HG02870 (cell line): ENCODE data around the gene KRT15.

Experiments
- ATAC-seq: cut with Tn5 transposase; IDR thresholded peaks from one replicate; pipeline ENCODE4 v1.9.1; 2021; ENCODE audit warnings: mild to moderate bottlenecking, moderate library complexity; ENCODE audit not compliant: unreplicated experiment

Gene KRT15

DNA sequence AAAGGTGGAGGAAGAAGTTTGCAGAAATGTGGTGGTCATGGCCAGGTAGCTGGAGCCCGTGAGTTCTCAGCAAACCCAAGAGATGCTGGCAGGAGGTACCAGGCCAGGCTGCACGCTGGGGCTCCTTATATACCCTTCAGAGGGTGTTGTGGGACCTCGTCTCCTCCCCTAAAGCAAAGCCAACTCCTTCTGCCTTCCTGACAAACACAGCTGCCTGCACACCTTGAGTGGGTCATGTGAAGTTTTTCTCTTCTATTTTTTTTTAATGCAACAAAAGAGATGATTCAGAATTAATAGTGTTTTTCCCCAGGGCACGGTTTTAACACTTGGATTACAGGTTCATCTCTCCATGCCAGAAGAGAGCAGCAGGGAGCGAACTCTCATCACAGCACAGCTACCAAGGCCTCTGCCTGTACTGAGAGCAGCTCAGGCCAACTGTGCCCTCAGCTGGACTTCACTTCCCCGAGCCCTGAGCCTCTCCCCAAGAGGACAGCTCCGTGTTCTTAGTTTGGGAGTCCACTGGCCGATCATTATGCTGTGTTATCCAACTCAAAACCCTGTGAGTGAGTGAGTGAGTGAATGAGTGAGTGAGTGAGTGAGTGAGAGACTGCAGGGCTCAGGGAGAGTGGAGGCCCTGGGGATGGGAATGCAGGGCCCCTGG, at the start of gene KRT15:
Gene KRT15, minus strand, starts transcription at position 102 of the 661 bp plus-strand sequence. Its CDS starts 63 bp downstream, at position 39.
- no peak for ATAC-seq

DNA sequence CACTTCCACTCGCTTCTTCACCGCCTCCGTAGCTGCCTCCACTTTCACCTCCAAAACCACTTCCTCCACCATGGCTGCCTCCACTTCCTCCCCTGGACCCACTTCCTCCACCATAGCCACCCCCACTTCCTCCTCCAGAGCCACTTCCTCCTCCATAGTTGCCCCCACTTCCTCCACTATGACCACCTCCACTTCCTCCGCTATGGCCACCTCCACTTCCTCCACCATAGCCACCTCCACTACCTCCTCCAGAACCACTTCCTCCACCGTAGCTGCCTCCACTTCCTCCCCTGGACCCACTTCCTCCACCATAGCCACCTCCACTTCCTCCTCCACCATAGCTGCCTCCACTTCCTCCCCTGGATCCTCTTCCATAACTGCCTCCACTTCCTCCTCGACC, 48.6 kb upstream of the KRT15 start:
- no peak for ATAC-seq

DNA sequence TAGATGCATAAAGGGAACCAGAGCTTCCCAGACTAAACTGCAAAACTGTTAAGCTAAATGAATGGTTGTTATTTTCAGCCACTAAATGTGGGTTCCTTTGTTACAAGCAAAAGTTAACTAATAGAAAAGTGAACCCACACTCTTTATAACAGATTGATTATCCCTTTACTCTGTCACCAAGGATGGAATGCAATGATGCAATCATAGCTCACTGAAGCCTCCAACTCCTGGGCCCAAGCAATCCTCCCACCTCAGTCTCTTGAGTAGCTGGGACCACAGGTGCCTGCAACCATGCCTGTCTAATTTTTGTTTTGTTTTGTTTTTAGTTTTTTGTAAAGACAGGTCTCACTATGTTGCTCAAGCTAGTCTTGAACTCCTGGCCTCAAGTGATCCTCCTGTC, 46.6 kb upstream of the KRT15 start:
- no peak for ATAC-seq

GRCh38 chr17:41563607-41564170, 45.0 kb upstream of the KRT15 start:
- no peak for ATAC-seq

DNA sequence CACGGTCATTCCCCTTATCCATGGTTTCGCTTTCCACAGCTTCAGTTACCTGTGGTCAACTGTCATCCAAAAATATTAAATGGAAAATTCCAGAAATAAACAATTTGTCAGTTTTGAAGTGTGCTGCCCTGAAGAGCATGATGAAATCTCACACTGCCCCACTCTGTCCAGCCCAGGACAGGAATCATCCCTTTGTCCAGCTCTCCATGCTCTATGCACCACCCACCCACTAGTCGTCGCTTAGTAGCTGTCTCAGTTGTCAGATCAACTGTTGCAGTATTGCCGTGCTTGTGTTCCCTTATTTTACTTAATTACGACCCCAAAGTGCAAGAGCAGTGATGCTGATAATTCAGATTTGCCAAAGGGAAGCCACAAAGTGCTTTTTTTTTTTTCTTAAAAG, 42.9 kb upstream of the KRT15 start:
- ATAC-seq = no peak

GRCh38 chr17:41559548-41559947, 40.9 kb upstream of the KRT15 start:
- no peak for ATAC-seq

DNA sequence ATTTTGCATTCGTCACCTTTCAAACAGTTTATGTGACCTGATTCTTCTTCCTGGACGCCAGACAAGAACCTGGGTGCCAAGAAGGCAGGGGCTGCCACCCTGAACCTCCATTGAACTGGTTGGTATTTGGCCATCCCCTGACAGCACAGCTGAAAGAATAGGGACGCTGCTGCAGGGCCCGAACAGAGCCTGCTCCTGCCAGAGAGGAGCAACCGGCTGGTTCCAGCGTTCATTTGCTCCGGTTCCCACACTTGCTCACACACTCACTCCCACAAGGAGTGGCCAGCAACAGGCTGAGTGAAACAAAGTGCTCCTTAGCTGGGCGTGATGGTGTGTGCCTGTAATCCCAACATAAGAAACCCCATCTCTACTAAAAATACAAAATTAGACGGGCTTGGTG, 38.2 kb upstream of the KRT15 start:
- ATAC-seq = no peak

GRCh38 chr17:41556306-41556705, 37.6 kb upstream of the KRT15 start:
- ATAC-seq = no peak

DNA sequence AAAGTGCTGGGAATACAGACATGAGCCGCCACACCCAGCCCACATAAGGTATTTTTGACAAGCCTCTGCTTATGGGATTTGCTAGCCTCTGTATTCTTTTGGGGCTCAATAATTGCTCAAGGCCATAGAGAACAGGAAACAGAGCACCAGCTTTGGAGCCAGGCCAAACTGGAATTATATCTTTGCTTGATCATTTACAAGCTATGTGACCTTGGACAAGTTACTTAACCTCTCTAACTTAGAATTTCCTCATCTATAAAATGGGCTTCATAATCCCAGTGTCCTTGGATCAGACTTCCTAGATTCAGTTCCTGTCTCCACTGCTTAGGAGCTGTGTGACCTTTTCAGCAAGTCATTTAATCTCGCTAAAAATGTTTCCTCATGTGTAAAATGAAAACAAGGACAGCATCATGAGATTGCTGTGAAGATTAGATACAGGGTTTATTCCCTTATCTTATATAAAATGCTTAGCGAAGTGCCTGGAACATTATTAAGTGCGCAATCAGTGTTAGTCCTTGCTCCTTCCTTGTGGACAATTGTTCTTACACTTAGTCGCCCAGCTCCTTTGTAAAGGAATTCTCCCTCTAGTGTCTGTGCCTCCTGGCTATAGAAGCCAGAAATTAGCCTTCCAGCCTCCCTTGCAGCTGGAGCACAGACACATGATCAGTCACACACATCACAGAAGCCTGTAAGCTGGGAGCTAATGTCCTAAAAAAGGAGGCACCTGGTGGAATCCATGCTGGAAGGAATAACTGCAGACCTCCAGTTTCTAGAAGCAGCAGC, 36.6 kb upstream of the KRT15 start:
- ATAC-seq = no peak

DNA sequence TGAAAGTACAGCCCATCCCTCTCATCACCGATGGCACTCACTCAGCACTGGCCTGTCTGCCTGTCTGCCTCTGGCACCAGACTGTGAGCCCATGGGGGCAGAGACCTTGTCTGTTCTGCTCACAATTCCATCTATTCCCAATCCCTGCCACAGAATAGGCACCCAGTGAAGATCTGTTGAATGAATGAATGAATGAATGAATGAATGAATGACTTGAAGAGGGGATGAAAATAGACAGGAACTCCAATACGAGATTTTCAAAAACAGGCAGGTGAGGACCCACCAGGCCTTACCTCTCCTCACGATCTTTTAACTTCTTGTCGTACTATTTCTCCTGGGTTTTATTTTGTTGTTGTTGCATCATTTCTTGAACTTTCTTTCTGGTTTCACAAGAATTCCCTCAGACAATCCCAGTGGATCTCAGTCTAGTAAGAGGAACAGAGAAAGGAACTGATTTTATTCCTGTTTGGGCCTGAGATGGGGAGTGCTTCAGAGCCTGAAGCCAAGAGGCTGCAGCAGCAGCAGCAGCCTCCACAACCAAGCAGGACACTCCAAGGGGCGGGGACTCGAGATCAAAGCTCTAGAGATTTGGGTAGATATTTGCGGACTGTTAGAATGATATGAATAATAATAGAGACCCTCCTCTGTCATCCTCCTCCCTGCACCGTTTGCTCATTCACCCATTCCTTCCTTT, 35.4 kb upstream of the KRT15 start:
- ATAC-seq = no peak

- no peak for ATAC-seq
Observed at GRCh38 chr17:41553176-41553575, 34.5 kb upstream of the KRT15 start.

GRCh38 chr17:41552455-41552854, 33.8 kb upstream of the KRT15 start:
- ATAC-seq = no peak

DNA sequence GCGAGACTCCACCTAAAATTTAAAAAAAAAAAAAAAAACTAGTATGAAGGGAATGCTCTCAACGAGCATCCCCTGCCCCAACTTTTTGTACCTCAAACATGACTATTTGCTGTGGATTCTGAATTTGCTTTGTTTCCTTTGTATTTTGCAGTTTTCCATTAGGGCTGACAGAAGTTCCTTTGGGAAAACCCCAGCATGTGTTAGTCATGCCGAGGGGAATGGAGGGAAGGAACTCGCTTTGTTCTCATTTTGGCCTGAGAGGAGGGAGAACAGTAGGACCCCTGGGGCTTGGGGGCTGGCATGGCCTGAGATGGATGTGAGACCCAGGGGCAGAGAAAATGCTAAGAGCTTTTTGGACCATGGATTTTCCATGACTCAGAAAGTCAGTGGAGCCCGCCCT, 32.7 kb upstream of the KRT15 start:
- no peak for ATAC-seq

DNA sequence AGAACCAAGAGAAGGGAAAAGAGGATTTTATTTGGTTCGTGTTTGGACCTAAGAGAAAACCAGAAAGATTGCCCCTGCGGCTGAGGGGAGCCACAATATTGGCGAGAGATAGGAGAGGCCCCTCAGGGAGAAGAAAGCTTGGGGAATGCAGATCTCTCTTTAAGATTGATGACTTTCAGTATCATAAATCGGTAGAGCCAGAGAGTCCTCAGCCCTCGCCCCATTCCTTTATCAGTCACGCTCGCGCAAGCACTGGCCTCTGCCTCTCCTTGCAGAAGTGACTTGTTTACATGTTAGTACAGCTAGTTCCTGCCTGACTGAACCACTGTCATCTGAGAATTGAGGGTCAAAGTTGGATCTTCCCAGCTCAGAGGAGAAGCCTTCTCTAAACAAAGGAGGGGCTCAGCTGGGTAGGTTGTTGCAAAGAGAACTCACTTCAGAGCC, 30.9 kb upstream of the KRT15 start:
- ATAC-seq = no peak

GRCh38 chr17:41548844-41549595, 30.3 kb upstream of the KRT15 start:
- peak; percentile 54 for ATAC-seq

GRCh38 chr17:41547921-41548843, 29.5 kb upstream of the KRT15 start:
- no peak for ATAC-seq

DNA sequence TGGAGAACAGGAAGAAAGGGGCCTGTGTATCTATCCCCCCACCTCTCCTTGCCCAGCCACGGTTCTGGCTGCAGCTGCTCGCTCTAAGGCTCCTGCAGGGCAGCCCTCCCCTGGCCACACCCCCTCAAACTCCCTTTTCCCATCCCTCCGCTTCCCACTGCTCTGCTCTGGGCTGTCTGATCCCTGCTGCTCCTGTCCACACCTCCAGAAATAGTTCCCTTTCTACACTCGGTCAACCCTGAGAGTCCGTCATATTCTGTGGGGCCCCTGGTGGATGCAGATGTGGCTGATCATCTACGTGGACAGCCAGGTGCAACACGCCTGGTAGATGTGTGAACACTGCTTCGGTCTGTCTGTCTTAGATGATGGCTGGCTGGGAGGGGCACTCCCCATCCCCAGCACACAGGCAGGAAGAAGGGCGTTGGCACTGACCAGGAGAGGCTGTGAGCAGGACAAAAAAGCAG, 28.7 kb upstream of the KRT15 start:
- ATAC-seq = no peak

- ATAC-seq = no peak
Observed at GRCh38 chr17:41546819-41547218, 28.1 kb upstream of the KRT15 start.

DNA sequence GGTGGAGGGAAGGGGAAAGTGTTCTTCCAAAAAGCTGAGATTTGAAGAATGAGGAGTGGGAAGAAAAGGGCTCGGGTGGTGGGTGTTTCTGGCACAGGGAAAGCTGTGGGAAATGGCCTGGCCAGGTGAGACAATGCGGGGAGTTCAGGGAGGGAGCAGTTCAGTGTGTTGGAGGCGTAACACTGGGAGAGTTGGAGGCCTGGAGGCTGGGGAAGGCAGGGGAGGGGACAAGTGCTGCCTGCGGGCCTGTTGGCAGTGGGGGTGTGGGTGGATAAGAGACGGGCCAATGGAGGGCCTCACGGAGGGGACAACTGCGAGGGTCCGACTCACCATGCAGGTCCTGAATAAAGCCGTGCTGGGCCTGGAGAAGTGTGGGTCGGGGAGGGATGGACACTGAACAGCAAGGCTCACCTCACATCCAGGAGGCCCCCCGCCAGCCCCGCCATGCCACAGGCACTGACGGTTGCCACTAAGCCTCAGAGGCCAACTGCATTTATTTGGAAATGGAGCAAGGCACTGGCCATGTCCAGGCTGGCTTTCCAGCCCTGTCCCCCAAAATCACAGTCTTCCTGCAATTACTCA, 27.2 kb upstream of the KRT15 start:
- no peak for ATAC-seq
